AG04449 (cell line): Measurements from ENCODE around the gene MPP1.
A peak's percentile ranks its signal among the peaks of the same experiment; 100 is the strongest.

Source experiments
- CTCF ChIA-PET: fragments of 350-600 bp; formaldehyde crosslinking; extraction: SDS; loops from one replicate; lab custom pipeline; 2021; ENCODE audit warnings: antibody characterized with exemption; lab: Yijun Ruan, JAX
- POLR2A ChIA-PET: fragments of 400-600, 350-600 bp; formaldehyde crosslinking; extraction: SDS; loops from one replicate; lab custom pipeline; 2020; ENCODE audit warnings: antibody characterized with exemption, inconsistent platforms; lab: Yijun Ruan, JAX
- DNase-seq: peaks from one replicate; pipeline ENCODE4 v3.0.0-alpha.2; 2010; ENCODE audit warnings: low read depth, low spot score
- H3K4me3 ChIP-seq: 2 replicates; pipeline ENCODE4 v1.5.1; 2011; ENCODE audit warnings: low read depth, mild to moderate bottlenecking, control low read depth, low read length
- CTCF ChIP-seq: IDR thresholded peaks from one replicate; pipeline ENCODE4 v1.5.1; 2011; ENCODE audit warnings: mild to moderate bottlenecking, moderate library complexity, low read length, control low read depth, inconsistent platforms; ENCODE audit not compliant: insufficient read depth; ENCODE audit errors: missing control alignments

Gene MPP1

GRCh38 chrX:154774622-154775021 is 30.7 kb downstream of the MPP1 start:
- DNase-seq: no peak
- ChIA-PET POLR2A (no interaction called here), CTCF (no interaction called here)
- no peak for TF ChIP-seq CTCF
- no peak overlapping the region for H3K4me3 ChIP-seq

GRCh38 chrX:154762537-154763296 is 42.6 kb downstream of the MPP1 start, which contains the start of gene DKC1:
DKC1 (plus strand) TSS chrX:154762864; CDS start chrX:154762966, 102 bp downstream.
- peak within 1 kb of the TSS; percentile 70 for H3K4me3 ChIP-seq
- peak; percentile 21 for TF ChIP-seq CTCF
- ChIA-PET CTCF (interaction anchor here (1.3 to 2.8 kb wide), 3 partner anchors 9 to 77 kb away, joined by 3 to 15 read pairs (median 3); partner anchors contain the start of gene GAB3), POLR2A (interaction anchor here (1.4 kb wide), 1 partner anchor 42 kb away, joined by 7 read pairs; the partner anchor contains the start of gene MPP1)
- no peak for DNase-seq

GRCh38 chrX:154761977-154762536 is 43.2 kb downstream of the MPP1 start:
- no peak for DNase-seq
- CTCF ChIA-PET: interaction anchor here (1.3 to 2.8 kb wide), 3 partner anchors 9 to 78 kb away, joined by 3 to 15 read pairs (median 3); partner anchors contain the start of gene GAB3
- POLR2A ChIA-PET: no interaction called here
- no peak for TF ChIP-seq CTCF
- H3K4me3 ChIP-seq: peak overlapping the region; percentile 60

- ChIA-PET POLR2A (no interaction called here), CTCF (interaction anchor here (1.4 kb wide), 1 partner anchor 10 kb away, joined by 6 read pairs; no protein-coding TSS in a partner anchor)
- DNase-seq: no peak
- no peak overlapping the region for H3K4me3 ChIP-seq
- no peak for TF ChIP-seq CTCF
Observed at GRCh38 chrX:154758696-154759095, 46.6 kb downstream of the MPP1 start.

- H3K4me3 ChIP-seq: no peak overlapping the region
- no peak for TF ChIP-seq CTCF
- ChIA-PET POLR2A (no interaction called here), CTCF (interaction anchor here (1.2 to 4.9 kb wide), 2 partner anchors 35 to 89 kb away, joined by 3 to 37 read pairs; no protein-coding TSS in a partner anchor)
- DNase-seq: no peak
Observed at GRCh38 chrX:154751669-154752271, 53.5 kb downstream of the MPP1 start.

GRCh38 chrX:154751203-154751668 is 54.0 kb downstream of the MPP1 start:
- peak overlapping the region; percentile 47; the same call in 1 of the 2 replicates for H3K4me3 ChIP-seq
- CTCF ChIA-PET: interaction anchor here (2.5 to 4.9 kb wide), 3 partner anchors 13 to 90 kb away, joined by 6 to 52 read pairs (median 37); no protein-coding TSS in a partner anchor
- DNase-seq: no peak
- POLR2A ChIA-PET: no interaction called here
- no peak for TF ChIP-seq CTCF
